Effector memory CD4-positive, alpha-beta T cell (primary cell): ENCODE data around the gene MCM9.

ENCODE experiments used
- DNase-seq, 3 donors: peaks; one replicate each; pipeline ENCODE4 v3.0.0-alpha.2; 2020
- H3K27ac ChIP-seq: 2 replicates; pipeline ENCODE4 v1.7.0; 2013; ENCODE audit warnings: mild to moderate bottlenecking, low read length, moderate library complexity; ENCODE audit not compliant: insufficient read depth, poor library complexity, severe bottlenecking
- H3K27me3 ChIP-seq: replicated peaks from 2 replicates; pipeline ENCODE4 v1.7.0; 2013; ENCODE audit warnings: mild to moderate bottlenecking, low read length; ENCODE audit not compliant: insufficient read depth, control insufficient read depth, poor library complexity, severe bottlenecking
- H3K36me3 ChIP-seq: 2 replicates; pipeline ENCODE4 v1.7.0; 2013; ENCODE audit warnings: mild to moderate bottlenecking, low read length, moderate library complexity; ENCODE audit not compliant: control insufficient read depth, insufficient read depth
- H3K4me1 ChIP-seq: 2 replicates; pipeline ENCODE4 v1.7.0; 2013; ENCODE audit warnings: low read length, mild to moderate bottlenecking; ENCODE audit not compliant: control insufficient read depth, insufficient read depth, poor library complexity, severe bottlenecking
- H3K4me3 ChIP-seq: 2 replicates; pipeline ENCODE4 v1.7.0; 2013; ENCODE audit warnings: low read length, low read depth, mild to moderate bottlenecking; ENCODE audit not compliant: insufficient read depth, poor library complexity, severe bottlenecking
- H3K9me3 ChIP-seq: 2 replicates; pipeline ENCODE4 v1.7.0; 2013; ENCODE audit warnings: mild to moderate bottlenecking, low read length, moderate library complexity; ENCODE audit not compliant: control insufficient read depth

MCM9 gene

GRCh38 chr6:118791499-118791898, 143.5 kb downstream of the MCM9 start:
- DNase-seq = no peak
- Histone ChIP-seq H3K9me3 (peaks cover 8% of the 10 kb centered on the region), H3K27me3 (no peaks in the 10 kb centered on the region), H3K27ac (no peak overlapping the region), H3K4me3 (no peak overlapping the region), H3K4me1 (peaks cover 13% of the 10 kb centered on the region), H3K36me3 (no peaks in the 10 kb centered on the region)

DNA sequence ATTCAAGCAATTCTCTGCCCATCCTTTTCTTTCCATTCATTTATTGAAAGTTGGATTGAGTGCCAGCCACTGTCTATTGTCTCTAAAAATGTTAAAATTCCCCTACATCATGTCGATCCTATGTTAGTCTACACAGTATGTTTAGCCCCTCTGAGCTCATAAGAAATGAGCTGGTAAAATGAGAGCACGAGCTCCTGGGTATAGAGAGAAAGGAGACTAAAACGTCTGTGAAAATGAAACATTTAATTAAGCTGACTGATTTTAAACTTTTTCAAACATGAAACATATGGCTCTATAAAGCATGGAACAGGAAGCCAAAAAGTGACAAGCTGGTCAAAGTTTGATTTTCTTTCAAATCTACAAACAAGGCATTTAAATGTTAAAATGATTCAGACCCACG, 145.0 kb downstream of the MCM9 start:
- H3K4me1 ChIP-seq = peaks cover 13% of the 10 kb centered on the region
- no peak overlapping the region for H3K27ac ChIP-seq
- no peaks in the 10 kb centered on the region for H3K27me3 ChIP-seq
- no peak overlapping the region for H3K4me3 ChIP-seq
- H3K36me3 ChIP-seq = no peaks in the 10 kb centered on the region
- no peaks in the 10 kb centered on the region for H3K9me3 ChIP-seq
- DNase-seq = no peak

DNA sequence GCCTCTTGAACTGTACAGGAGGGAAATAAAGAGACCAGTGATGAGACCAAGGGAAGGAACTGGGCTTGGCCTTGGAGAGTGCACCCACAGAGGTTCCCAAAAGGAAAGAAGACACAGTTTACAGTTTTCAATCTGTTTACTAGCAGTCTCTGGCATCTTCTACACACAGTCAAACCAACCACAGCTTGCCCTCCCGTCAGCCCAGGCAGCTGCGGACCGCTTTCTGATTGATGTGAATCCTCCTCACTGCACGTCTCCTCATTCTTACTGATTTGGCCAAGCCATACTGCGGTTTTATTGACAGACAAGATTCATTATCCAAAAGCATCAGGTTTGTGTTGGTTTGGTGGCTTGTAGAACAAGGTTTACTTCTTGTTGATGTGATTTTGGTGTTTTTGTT, 145.5 kb downstream of the MCM9 start:
- Histone ChIP-seq H3K27ac (peak overlapping the region; percentile 9), H3K4me3 (no peak overlapping the region), H3K36me3 (no peaks in the 10 kb centered on the region), H3K4me1 (peaks cover 13% of the 10 kb centered on the region), H3K9me3 (no peaks in the 10 kb centered on the region), H3K27me3 (no peaks in the 10 kb centered on the region)
- no peak for DNase-seq

DNA sequence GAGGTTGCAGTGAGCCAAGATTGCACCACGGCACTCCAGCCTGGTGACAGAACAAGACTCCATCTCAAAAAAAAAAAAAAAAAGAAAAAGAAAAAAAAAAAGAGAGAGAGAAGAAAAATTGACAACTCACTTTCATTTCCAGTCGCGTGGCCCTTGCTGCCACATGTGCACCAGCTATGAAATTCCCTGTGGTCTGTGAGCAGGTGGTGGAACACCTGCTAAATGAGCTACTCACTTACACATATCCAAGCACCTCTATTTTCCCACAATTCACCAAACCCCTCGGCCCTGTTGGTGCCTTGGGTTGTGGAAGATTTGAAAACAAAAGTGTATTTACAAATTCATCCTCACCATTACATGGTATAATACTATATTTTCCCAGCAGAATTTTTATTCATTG, 146.3 kb downstream of the MCM9 start:
- Histone ChIP-seq H3K9me3 (no peaks in the 10 kb centered on the region), H3K4me1 (peaks cover 13% of the 10 kb centered on the region), H3K4me3 (no peak overlapping the region), H3K27me3 (no peaks in the 10 kb centered on the region), H3K27ac (no peak overlapping the region), H3K36me3 (no peaks in the 10 kb centered on the region)
- no peak for DNase-seq

- Histone ChIP-seq H3K4me1 (peaks cover 13% of the 10 kb centered on the region), H3K9me3 (no peaks in the 10 kb centered on the region), H3K4me3 (no peak overlapping the region), H3K27me3 (no peaks in the 10 kb centered on the region), H3K36me3 (no peaks in the 10 kb centered on the region), H3K27ac (no peak overlapping the region)
- peak in 1 of 3 donors; percentile 11 for DNase-seq
These were observed 147.1 kb downstream of the MCM9 start for GRCh38 chr6:118787724-118788423.

- no peaks in the 10 kb centered on the region for H3K9me3 ChIP-seq
- H3K36me3 ChIP-seq = no peaks in the 10 kb centered on the region
- H3K27ac ChIP-seq = no peak overlapping the region
- no peak for DNase-seq
- H3K4me1 ChIP-seq = peaks cover 13% of the 10 kb centered on the region
- H3K4me3 ChIP-seq = no peak overlapping the region
- no peaks in the 10 kb centered on the region for H3K27me3 ChIP-seq
These were observed 148.1 kb downstream of the MCM9 start for GRCh38 chr6:118786596-118787453.

GRCh38 chr6:118785601-118786000, 149.4 kb downstream of the MCM9 start:
- Histone ChIP-seq H3K27ac (no peak overlapping the region), H3K27me3 (no peaks in the 10 kb centered on the region), H3K4me1 (peaks cover 13% of the 10 kb centered on the region), H3K9me3 (no peaks in the 10 kb centered on the region), H3K4me3 (no peak overlapping the region), H3K36me3 (no peaks in the 10 kb centered on the region)
- DNase-seq = no peak

- DNase-seq = no peak
- Histone ChIP-seq H3K4me3 (no peak overlapping the region), H3K4me1 (peaks cover 13% of the 10 kb centered on the region), H3K27me3 (no peaks in the 10 kb centered on the region), H3K36me3 (no peaks in the 10 kb centered on the region), H3K9me3 (no peaks in the 10 kb centered on the region), H3K27ac (no peak overlapping the region)
These were observed 150.3 kb downstream of the MCM9 start for GRCh38 chr6:118784641-118785164.

- Histone ChIP-seq H3K27ac (no peak overlapping the region), H3K9me3 (no peaks in the 10 kb centered on the region), H3K27me3 (no peaks in the 10 kb centered on the region), H3K4me1 (peaks cover 10% of the 10 kb centered on the region), H3K4me3 (no peak overlapping the region), H3K36me3 (no peaks in the 10 kb centered on the region)
- DNase-seq = no peak
These were observed 150.9 kb downstream of the MCM9 start for GRCh38 chr6:118783931-118784550.

GRCh38 chr6:118782651-118783050, 152.3 kb downstream of the MCM9 start:
- Histone ChIP-seq H3K36me3 (no peaks in the 10 kb centered on the region), H3K27ac (no peak overlapping the region), H3K27me3 (no peaks in the 10 kb centered on the region), H3K4me3 (no peak overlapping the region), H3K4me1 (peaks cover 2% of the 10 kb centered on the region), H3K9me3 (no peaks in the 10 kb centered on the region)
- no peak for DNase-seq
